ENCODE data around the gene PUM1. TPM values are rescaled to one million over a fixed set of nuclear protein-coding genes. Genes with fewer than 3 reads are reported as not detected.

The PUM1 gene
- total RNA-seq, 1 donor from 2014 or later = 88.6 TPM

DNA sequence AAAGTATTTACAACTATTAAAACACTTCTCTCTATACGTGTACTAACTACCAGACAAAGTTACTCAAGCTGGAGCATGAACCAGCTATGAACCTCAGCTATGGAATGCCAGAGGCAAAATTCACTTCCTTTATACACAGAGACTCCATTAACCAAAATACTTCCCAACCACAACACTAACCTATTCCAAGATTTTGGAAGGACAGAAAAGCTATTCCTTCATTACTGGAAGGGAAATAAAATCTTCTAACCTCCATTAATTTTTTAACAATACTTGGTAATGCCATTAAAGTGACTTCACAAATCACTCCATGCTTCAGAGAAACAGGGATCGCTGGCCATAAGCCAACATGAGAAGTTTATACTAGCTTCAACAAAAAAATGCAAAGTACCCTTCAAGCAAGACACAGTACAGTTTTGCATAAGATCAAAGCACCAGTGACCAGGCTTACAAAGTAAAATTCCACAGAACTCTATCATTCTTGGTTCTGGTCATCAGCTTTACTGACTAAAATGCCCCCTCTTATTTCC, 58.0 kb downstream of the PUM1 start:
- H3K9me3 ChIP-seq = no peaks in the 10 kb centered on the region
- peaks cover 62% of the 10 kb centered on the region for H3K4me1 ChIP-seq
- H3K4me3 ChIP-seq = no peak overlapping the region
- H3K36me3 ChIP-seq = peaks cover 0 to 15% of the 10 kb centered on the region in 2 donors
- intact Hi-C loops (cut with DNase I) = no loop called here
- H3K27ac ChIP-seq = no peak overlapping the region
- DNase-seq (ENCODE audit: extremely low spot score in 2 of 2) = no peak
- TF ChIP-seq POLR2AphosphoS5 (IDR thresholded peaks at IDR 0.05; ENCODE audit: insufficient read depth in 1 of 2, low read depth in 1 of 2) (peak in 1 of 2 donors; percentile 20), POLR2A (IDR thresholded peaks at IDR 0.05) (no peak)
- no peaks in the 10 kb centered on the region for H3K27me3 ChIP-seq

DNA sequence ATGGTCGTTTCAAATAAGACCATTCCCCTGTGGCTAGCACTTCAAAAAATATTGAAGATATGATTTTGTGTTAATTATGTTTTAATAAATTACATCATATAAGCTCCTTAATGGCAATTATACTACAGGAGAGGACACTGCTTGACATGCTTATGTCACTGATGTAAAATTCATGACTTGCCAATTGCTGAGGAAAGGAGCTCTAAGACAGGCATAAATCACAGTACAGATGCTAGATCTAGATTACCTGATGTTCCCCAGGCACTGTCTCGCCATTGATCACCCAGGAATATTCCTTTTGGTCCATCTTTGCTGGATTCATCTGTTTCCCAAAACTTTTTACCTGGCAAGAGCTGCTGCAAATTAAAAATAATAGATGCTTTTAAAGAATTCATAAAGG, 58.8 kb downstream of the PUM1 start:
- Histone ChIP-seq H3K4me1 (peaks cover 55% of the 10 kb centered on the region), H3K9me3 (no peaks in the 10 kb centered on the region), H3K27ac (no peak overlapping the region), H3K27me3 (no peaks in the 10 kb centered on the region), H3K4me3 (no peak overlapping the region), H3K36me3 (peaks cover 0 to 15% of the 10 kb centered on the region in 2 donors)
- intact Hi-C loops (cut with DNase I) = no loop called here
- TF ChIP-seq POLR2A (IDR thresholded peaks at IDR 0.05) (no peak), POLR2AphosphoS5 (IDR thresholded peaks at IDR 0.05; ENCODE audit: insufficient read depth in 1 of 2, low read depth in 1 of 2) (no peak), CTCF (IDR thresholded peaks at IDR 0.05) (no peak)
- DNase-seq (ENCODE audit: extremely low spot score in 2 of 2) = no peak

GRCh38 chr1:31005617-31006166, 59.8 kb downstream of the PUM1 start:
- intact Hi-C loops (cut with DNase I) = no loop called here
- Histone ChIP-seq H3K9me3 (no peaks in the 10 kb centered on the region), H3K27ac (no peak overlapping the region), H3K4me1 (peaks cover 51% of the 10 kb centered on the region), H3K27me3 (no peaks in the 10 kb centered on the region), H3K4me3 (no peak overlapping the region), H3K36me3 (peaks cover 0 to 15% of the 10 kb centered on the region in 2 donors)
- no peak for DNase-seq (ENCODE audit: extremely low spot score in 2 of 2)
- TF ChIP-seq CTCF (IDR thresholded peaks at IDR 0.05) (no peak), POLR2AphosphoS5 (IDR thresholded peaks at IDR 0.05; ENCODE audit: insufficient read depth in 1 of 2, low read depth in 1 of 2) (no peak), POLR2A (IDR thresholded peaks at IDR 0.05) (no peak)

DNA sequence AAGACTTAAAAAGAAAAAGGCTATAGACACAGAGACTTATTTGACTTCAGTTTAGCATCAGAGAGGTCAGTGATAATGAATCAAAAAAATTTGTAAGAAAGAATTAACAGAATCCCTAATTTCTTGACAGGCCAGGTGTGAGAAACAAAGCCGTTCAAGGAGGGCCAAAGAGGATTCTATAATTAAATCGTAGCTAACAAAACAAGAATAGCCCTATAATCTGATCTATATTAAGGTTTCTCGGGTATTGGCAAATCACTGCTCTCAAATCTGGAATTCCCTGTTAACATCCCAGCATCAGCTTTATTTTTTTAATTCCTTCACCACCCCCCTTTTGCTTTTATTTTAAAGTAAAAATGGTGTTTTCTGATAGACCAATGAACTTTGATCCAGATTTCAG, 60.3 kb downstream of the PUM1 start:
- no peak overlapping the region for H3K4me3 ChIP-seq
- H3K9me3 ChIP-seq = no peaks in the 10 kb centered on the region
- intact Hi-C loops (cut with DNase I) = no loop called here
- H3K27ac ChIP-seq = no peak overlapping the region
- peaks cover 50% of the 10 kb centered on the region for H3K4me1 ChIP-seq
- H3K36me3 ChIP-seq = peaks cover 0 to 15% of the 10 kb centered on the region in 2 donors
- DNase-seq (ENCODE audit: extremely low spot score in 2 of 2) = no peak
- no peak for TF ChIP-seq CTCF (IDR thresholded peaks at IDR 0.05)
- no peaks in the 10 kb centered on the region for H3K27me3 ChIP-seq

GRCh38 chr1:31004231-31004621, 61.3 kb downstream of the PUM1 start:
- TF ChIP-seq CTCF (IDR thresholded peaks at IDR 0.05) (no peak), POLR2AphosphoS5 (IDR thresholded peaks at IDR 0.05; ENCODE audit: insufficient read depth in 1 of 2, low read depth in 1 of 2) (no peak), POLR2A (IDR thresholded peaks at IDR 0.05) (no peak)
- intact Hi-C loops (cut with DNase I) = no loop called here
- H3K27ac ChIP-seq = no peak overlapping the region
- no peak for DNase-seq (ENCODE audit: extremely low spot score in 2 of 2)
- H3K4me3 ChIP-seq = no peak overlapping the region
- peaks cover 0 to 15% of the 10 kb centered on the region in 2 donors for H3K36me3 ChIP-seq
- H3K4me1 ChIP-seq = peaks cover 42% of the 10 kb centered on the region
- H3K9me3 ChIP-seq = no peaks in the 10 kb centered on the region
- H3K27me3 ChIP-seq = no peaks in the 10 kb centered on the region

All from vagina (tissue), 2 donors.